Measurements from ENCODE around the gene GPX6.
"Not testable (repeated sequence)": the region's sequence is repeated elsewhere in the genome, so short reads cannot be mapped to it uniquely, and the experiment has no call there.

Gene GPX6, protein sequence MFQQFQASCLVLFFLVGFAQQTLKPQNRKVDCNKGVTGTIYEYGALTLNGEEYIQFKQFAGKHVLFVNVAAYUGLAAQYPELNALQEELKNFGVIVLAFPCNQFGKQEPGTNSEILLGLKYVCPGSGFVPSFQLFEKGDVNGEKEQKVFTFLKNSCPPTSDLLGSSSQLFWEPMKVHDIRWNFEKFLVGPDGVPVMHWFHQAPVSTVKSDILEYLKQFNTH

DNA sequence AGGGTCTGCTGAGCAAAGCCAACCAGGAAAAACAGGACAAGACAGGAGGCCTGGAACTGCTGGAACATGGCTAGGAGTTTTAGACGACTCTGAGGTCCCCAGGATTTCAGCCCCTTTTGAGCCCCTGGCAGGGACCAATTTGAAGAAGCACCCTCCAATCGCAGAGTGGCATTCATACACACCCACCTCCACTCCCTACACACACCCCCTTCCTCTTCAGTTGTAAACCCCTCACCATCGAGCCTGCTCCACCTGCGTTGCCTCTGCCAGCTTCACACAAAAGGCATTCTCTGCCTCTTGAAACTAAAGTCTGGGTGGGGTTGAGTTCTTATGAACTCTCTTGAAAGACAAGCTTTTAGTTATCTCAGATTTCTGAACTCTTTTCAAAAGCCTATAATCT, at the start of gene GPX6:
Gene GPX6 (minus strand): TSS at position 118 of the 400 bp plus-strand sequence. CDS start 50 bp downstream, at position 68.
- DNase-seq (ENCODE audit: low spot score): no peak

DNA sequence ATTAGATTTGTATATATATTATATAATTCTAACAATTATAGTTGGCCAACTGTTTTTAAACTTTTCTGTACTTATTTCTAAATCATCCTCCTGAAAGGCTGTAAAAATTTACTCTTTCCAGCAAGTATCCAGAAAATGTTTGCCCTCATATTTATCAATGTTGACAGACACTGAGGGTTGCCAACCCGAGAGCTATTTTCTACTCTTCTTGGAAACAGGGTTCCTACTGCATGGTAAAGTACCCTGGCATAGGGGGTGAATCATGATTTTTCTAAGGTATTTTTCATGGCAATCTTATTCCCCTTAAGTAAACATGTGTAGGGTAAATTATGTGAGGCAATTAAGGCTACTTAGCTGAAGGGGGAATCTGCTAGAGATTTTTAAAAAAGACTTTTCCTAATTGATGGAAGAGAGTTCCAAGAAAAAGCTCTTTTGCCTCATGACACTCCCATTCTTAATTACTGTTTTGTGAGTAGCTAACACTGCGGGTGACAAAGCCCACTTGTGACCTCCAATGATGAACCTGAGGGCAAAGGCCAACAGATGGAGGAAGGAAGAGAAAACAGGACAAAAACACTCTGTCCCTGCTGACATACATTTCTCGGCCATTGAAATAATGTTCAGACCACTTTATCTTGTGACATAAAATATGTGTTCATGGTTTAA, 48.0 kb upstream of the GPX6 start:
- DNase-seq (ENCODE audit: low spot score): no peak

DNA sequence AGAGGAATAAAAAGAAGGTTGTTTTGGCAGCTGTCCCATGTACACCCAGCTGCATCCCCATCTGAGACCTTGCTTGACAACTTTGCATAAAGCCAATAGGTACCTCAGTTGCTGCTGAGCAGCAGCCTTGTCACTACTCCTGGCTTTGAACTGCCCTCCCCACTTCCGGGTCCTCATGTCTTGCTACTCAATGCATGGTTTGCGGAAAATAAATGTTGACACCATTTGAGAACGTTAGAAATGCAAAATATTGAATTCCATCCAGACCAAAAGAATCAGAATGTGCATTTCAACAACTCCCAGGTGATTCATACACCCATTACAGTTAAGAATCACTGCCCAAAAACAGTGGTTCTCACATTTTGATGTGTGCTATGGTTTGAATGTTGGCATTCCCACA, 43.0 kb upstream of the GPX6 start:
- no peak for DNase-seq (ENCODE audit: low spot score)

DNA sequence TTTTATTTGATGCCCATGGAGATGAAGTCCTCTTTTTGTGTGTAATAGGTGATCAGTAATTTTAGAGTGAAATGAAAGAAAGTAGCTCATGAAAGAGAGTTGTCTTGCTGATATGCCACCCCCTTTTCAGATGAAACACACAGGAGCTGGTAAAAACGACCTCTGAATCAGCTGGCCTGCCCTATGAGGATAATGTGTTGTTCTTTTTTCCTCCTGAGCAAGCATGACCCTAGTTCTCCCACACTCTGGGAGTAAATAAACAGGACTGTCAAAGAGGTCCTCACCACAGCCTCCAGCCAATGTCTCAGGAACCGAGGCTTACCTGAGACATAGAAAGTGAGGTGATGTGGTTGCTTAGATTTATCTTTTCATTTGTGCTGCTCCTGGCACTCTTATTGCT, 39.5 kb upstream of the GPX6 start:
- no peak for DNase-seq (ENCODE audit: low spot score)

DNA sequence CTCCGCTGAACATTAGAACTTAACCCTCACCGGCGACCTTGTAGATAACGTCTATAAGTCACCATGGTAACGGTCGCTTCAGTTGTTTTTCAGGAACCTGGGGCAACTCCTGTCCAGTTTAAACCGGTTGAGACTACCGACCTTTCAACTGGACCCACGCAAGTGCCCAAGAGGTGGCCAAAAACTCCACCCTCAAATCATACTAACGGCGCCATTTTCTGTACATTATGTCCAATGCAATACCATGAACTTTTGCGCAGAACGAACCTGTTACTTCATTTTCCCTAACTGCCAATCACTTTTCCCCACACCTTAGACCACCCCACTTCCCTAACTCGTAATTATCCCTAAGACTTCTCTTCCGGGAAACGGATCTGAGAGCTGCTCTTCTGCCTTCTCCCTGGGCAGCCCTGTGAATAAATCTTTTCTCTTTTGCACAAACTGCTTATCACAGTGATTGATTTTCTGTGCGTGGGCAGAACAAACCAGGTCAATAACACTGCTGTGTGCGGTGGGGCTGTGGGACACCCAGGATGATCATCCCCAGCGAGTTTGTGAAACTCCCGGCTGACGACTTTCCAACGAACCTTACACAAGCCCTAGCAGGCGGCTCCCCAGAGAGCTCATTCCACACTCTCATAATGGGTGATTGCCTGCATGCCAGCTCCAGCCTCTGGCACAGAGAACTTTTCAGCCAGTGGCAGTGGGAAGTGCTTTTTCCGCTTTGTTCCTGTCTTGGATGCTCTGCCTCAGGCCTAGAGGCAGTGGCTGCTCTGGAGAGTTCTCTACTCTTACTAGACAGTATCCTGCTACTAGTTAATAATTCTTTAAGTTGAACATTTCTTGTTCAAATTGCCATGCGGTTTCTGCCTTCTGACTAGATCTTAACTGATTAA, 38.6 kb upstream of the GPX6 start:
- DNase-seq (ENCODE audit: low spot score): no peak

DNA sequence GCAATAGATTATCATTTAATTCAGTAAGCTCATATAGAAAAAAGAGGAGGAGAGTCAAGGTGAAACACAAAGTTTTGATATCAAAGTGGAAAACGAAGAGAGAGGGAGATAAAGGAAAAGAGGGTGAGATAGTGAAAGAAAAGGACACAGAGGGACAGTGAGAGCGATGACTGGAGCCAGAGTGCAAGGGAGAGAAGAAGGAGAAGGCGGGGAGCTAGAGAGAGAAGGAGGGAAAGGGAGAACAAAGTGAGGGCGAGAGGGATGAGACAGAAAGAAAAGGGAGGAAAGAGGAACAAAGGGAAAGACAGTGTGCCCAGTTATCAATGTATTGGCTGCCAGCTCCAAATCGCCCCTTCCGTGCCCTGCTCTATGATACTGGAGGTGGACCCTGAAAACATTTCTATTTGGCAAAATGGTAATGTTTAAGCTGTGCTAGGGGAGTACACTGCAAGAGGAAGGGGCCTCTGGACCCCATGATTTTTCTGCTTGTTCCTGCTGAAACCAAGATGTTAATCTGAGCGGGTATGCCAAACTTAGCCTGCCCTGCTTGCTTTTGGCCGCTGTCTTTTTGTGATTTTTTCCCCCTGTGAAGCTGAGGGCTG, 37.9 kb upstream of the GPX6 start:
- no peak for DNase-seq (ENCODE audit: low spot score)

DNA sequence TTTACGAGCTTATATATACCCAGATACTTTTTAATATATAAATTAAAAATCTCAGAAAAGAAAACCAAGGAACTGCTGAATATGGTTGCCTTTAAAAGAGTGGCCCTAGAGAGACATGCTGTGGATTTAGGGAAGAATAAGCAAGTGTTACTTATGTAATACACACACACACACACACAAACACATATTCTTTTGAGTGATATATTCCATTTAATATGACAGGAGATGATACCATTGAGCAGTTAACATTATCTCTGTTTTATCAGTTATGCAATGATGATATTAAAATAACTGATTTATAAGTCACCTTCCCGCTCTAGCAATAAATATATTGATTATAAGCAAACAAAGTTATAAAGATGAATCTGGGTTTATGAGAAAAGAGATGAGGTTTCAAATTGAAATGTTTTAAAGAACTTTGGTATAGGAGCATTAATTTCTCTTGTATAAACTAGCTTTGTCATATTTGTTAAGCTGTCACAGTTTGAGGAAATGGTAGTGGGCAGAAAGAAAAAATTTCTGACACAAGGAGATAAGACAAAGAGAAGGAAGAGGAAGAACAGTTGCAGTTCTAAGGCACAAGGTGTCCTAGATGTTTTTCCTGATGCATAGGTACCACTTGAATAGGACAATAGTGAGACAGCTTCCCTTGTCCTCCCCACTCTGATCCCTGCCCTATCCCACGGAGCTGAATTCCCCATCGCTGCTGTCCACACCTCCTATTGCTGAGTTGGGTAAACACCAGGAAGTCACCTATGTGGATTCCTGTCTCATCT, 36.5 kb upstream of the GPX6 start:
- no peak for DNase-seq (ENCODE audit: low spot score)

DNA sequence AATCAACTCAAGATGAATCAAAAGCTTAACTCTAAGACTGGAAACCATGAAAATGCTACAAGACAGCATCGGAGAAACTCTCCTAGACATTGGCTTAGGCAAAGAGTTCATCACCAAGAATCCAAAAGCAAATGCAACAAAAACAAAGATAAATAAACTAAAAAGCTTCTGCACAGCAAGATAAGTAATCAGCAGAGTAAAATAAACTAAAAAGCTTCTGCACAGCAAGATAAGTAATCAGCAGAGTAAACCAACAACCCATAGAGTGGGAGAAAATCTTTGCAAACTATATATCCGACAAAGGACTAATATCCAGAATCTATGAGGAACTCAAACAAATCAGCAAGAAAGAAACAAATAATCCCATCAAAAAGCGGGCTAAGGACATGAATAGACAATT, 31.4 kb upstream of the GPX6 start:
- DNase-seq (ENCODE audit: low spot score): not testable (repeated sequence)

DNA sequence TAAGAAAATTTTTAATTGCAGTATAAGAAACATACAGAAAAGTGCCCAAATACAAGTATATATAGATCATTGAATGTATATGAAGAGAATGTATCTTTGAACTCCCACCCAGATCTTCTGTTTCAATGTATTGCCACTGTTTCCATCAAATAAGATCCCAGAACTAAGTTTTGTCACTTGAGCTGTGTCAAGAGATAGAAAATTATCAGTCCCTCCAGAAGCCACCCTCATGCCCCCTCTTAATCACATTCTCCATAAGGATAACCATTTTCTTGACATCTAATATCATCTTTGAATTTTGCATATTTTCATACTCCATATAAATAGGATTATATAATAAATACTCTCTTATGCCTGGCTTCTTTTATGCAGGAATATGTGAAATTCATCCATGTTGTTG, 30.4 kb upstream of the GPX6 start:
- no peak for DNase-seq (ENCODE audit: low spot score)

DNA sequence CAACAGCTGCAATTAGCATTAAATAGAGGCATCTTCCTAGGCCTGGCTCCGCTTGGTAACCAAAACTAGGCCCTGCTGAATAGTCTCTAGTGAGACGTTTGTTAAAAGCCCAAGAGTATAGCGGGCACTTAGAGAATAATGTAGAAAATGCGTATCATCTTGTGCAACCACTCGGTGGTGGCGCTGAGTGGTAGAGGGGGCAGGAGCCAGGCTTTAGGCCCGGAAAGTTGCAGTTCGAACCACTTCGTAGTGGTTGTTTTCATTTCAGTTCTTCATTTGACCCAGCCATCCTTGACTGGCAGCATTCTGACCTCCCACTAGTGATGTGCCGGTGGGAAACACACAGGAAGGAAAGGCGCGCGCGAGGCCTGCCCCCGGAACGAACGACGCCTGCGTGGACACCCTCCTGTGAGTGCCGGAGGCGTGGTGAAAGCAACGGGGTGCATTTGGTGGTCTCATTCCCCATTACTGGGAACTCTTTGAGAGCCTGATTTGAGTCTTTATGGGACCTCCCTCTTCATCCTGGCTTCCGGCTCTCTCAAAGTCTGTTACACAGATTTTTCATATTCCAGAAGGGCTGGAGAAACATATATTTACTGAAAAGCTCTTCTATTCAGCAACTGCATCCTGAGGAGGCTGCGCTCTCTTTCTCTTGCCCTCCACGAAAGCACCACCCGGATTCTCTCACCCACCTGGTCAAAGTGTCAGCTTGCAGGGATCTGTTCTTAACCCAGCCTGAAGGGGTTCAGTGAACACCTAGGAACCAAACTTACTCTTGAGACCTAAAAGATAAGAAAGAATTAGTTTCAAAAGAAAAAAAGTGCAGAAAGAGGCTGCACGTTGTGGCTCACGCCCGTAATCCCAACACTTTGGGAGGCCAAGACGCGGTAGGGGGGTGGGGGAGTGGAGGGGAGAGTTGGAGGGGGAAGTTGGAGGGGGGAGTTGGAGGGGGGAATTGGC, 28.3 kb upstream of the GPX6 start:
- DNase-seq (ENCODE audit: low spot score): no peak

DNA sequence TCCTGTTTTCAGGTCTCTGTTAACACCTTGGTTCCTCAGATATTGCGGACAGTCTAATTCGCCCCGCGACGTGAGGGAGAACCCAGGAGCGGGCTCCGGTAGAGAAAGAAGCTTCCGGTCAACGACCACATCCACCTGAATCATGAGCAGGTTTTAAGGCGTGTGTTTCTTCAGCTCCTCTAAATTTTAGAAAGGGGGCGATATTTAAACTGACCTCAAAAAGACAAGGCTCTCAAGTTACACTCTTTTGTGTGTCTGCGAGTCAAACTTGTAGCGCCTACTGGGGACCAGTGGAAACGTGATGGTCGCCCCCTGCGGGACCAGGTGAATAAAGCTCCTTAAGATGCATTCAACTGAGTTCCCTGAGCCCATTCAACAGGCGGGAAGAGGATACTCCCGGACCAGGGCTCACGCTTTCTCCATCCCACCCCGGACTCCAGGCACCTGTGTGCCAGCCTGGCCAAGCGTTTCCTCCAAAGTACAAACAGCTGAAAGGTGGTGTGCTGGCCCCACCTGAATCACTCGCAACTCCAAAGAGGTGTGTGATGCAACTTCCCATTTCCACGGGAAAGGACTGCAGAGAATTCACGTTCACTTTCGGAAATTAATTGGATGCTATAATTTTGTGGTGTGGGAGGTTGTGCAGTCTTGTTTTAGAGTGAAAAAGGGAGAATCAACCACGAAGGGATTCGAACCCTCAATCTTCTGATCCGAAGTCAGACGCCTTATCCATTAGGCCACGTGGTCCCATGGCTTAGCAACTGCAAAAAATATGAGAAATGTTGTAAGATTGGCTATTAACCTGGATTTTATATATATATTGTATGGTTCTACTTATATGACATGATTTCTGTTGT, 27.1 kb upstream of the GPX6 start:
- peak; percentile 12 for DNase-seq (ENCODE audit: low spot score)

DNA sequence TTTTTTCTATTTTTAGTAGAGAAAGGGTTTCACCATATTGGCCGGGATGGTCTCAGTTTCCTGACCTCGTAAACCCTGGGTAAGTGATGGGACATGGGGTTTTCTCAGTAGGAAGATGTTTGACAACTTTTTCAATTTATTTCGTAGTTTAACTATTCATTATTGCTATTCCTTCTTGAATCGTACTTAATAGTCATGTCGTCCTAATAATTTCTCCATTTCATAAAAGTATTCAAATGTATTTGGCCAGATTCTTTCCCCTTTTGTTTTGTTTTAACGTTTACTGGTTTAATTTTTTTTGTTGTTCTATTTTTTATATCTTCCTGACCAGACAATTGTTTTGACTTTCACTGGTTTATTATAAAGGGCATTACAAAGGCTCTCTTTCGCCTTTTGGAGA, 26.4 kb upstream of the GPX6 start:
- DNase-seq (ENCODE audit: low spot score): no peak

DNA sequence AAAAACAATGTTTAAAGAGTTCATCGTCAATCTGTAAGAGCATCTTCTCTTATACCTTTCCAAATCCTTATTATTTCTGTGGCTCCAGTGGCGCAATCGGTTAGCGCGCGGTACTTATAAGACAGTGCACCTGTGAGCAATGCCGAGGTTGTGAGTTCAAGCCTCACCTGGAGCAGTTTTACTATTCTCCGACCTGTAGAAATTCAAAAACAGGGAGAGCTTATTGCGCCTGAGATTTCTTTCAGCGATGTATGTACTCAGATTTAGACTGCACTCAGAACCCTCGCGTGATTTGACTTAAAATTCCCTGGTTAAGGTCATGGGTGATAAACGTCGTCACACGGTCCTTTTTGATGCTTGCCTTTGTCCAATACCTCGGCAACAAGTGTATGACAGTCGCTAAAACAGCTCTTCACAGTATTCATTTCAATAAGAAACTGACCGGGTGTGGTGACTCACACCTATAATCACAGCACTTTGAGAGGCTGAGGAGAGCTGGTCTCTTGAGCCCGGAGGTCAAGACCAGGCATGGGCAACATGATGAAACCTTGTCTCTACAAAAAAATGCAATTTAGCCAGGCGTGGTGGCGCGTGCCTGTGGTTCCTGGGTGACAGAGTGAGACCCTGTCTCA, 22.0 kb upstream of the GPX6 start:
- DNase-seq (ENCODE audit: low spot score): no peak

DNA sequence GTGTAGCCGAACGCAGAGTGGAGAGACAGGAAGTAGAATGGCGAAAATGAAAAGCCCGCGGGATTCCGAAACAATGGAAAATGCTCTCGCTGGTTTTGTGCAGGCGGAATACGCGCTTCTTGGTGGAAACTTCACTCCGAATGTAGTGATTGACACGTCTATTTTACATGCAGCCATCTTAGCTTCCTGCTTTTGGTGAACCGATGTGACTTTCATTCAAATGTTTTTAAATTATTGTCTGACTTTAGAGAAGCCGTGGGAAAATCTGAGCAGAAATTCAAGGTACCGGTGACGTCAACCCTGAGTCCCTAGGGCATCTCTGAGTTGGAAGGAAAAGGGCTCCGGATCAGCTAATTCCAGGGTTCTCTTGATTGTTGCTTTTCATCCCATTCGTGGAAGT, 21.5 kb upstream of the GPX6 start:
- DNase-seq (ENCODE audit: low spot score): no peak

DNA sequence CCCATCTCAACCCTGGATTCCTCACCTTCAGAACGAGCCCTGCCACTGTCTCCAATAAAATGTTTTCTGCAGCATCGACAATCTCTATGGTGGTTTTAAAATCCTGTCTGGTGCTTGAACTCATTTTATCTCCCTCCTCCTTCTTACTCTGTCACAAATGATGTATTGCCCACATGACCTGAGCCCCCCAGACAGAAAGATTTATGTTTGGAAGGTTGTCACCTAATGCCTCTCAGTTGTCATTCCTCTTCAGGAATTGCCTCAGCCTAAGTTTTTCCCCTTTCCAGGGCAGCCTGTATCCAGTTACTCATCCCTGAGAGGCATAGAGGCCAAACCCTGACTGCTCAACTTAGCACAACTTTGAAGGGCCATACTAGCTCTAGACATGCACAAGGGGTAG, 19.3 kb upstream of the GPX6 start:
- no peak for DNase-seq (ENCODE audit: low spot score)

DNA sequence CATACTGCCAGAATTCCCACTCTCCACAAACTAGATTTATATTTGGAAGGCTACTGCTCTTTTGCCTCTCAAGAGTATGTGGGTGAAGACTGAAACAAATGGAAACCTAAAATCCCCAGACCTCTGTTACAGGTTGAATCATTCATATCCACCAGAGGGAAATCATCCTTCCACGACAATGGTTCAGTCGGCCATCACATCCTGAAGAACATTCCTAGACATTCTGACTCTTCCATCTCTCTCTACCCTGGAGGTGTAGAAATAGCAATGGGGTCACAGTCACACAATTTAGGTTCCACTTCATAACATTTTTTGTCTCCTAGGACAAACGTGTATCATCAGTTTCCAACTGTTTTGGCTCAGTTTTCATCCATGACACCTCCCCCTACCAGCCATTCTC, 18.7 kb upstream of the GPX6 start:
- no peak for DNase-seq (ENCODE audit: low spot score)

DNA sequence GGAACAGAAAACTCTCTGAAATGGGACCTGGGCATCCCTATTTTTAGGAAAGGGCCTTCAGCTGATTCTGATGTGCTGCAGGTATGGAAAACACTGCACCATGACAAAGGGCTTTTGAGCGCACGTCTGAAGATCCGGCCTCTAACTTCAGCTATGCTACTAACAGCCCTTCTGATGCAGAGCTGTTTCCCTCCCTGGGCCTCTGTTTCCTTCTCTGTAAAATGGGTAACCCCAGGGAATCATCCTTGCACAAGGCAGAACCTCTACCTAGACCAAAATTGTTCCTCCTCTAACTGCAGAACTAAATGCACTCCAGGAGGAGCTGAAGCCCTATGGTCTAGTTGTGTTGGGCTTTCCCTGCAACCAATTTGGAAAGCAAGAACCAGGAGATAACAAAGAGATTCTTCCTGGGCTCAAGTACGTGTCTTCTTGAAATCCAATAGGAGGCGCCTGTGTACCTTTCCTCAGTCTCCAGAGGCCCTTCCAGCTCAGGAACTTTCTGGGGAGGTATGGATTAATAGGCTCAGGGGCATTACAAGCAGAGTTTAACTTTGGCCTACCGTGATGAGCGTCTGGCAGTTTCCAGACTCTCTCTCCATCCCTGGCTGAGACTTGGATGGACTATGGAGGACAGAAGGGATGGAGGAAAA, 16.0 kb upstream of the GPX6 start:
- DNase-seq (ENCODE audit: low spot score): no peak

DNA sequence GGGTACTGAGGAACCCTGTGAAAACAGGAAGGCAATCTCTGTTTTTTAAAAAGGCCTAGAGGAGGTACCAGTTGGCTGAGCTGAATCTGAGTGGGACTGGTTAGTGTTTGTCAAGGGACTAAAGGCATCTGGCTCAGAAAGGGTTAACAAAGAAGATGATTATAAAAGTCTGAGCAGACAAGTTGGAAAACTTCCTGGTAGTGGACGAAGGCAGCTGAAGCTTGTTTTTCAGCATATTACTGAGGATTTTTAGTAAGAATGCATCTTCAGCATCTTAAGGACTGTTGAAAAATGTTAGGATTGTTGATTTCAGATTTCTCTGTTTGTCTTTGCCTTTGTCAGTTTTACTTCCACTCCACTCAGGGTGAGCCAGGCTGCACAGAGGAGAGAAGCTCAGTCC, 15.2 kb upstream of the GPX6 start:
- no peak for DNase-seq (ENCODE audit: low spot score)

All from hepatic stellate cell (primary cell).